Activated effector memory CD4-positive, alpha-beta T cell treated with Interleukin-2 at 50 U/mL for 16 hours (primary cell): ENCODE measurements around the gene MAGEL2.

Source experiments
- DNase-seq: peaks from one replicate; pipeline ENCODE4 v3.0.0-alpha.2; 2020

Gene MAGEL2

GRCh38 chr15:23647421-23648370, at the start of gene MAGEL2:
MAGEL2 (minus strand) TSS chr15:23647867; CDS start chr15:23647742, 125 bp downstream.
- no peak for DNase-seq

GRCh38 chr15:23695282-23695681, 47.6 kb upstream of the MAGEL2 start:
- no peak for DNase-seq

GRCh38 chr15:23694592-23694991, 46.9 kb upstream of the MAGEL2 start:
- DNase-seq: no peak

- DNase-seq: no peak
These were observed 42.8 kb upstream of the MAGEL2 start for GRCh38 chr15:23690450-23690852.

- no peak for DNase-seq
These were observed 42.3 kb upstream of the MAGEL2 start for GRCh38 chr15:23690015-23690414.

- no peak for DNase-seq
These were observed 39.4 kb upstream of the MAGEL2 start, which contains the start of gene NDN for GRCh38 chr15:23687143-23687470. NDN (minus strand) TSS chr15:23687305; CDS start chr15:23687217, 88 bp downstream.

- DNase-seq: no peak
These were observed 38.9 kb upstream of the MAGEL2 start for GRCh38 chr15:23686466-23687142.

GRCh38 chr15:23671481-23671880, 23.8 kb upstream of the MAGEL2 start:
- no peak for DNase-seq

- no peak for DNase-seq
These were observed 23.3 kb upstream of the MAGEL2 start for GRCh38 chr15:23670970-23671369.

GRCh38 chr15:23663232-23663631, 15.6 kb upstream of the MAGEL2 start:
- no peak for DNase-seq

- no peak for DNase-seq
These were observed 1.4 kb upstream of the MAGEL2 start for GRCh38 chr15:23648920-23649515.

- no peak for DNase-seq
These were observed 719 bp downstream of the MAGEL2 start for GRCh38 chr15:23647001-23647295.

- DNase-seq: no peak
These were observed 1.3 kb downstream of the MAGEL2 start for GRCh38 chr15:23646165-23647000.

GRCh38 chr15:23645371-23646164, 2.1 kb downstream of the MAGEL2 start:
- DNase-seq: no peak

- no peak for DNase-seq
These were observed 2.8 kb downstream of the MAGEL2 start for GRCh38 chr15:23644829-23645228.

- no peak for DNase-seq
These were observed 5.1 kb downstream of the MAGEL2 start for GRCh38 chr15:23642413-23643044.

GRCh38 chr15:23634181-23634580, 13.5 kb downstream of the MAGEL2 start:
- no peak for DNase-seq

- DNase-seq: no peak
These were observed 18.3 kb downstream of the MAGEL2 start for GRCh38 chr15:23629234-23629805.

- no peak for DNase-seq
These were observed 18.9 kb downstream of the MAGEL2 start for GRCh38 chr15:23628612-23629233.

GRCh38 chr15:23616536-23616935, 31.1 kb downstream of the MAGEL2 start:
- DNase-seq: no peak

GRCh38 chr15:23606226-23606625, 41.4 kb downstream of the MAGEL2 start:
- no peak for DNase-seq
